Karpas-422 (cell line): ENCODE measurements around the gene CCDC30. TPM values are rescaled to one million over a fixed set of nuclear protein-coding genes. Genes with fewer than 3 reads are reported as not detected.
"Not testable (repeated sequence)": the region's sequence is repeated elsewhere in the genome, so short reads cannot be mapped to it uniquely, and the experiment has no call there.

Experiments
- DNase-seq: peaks from one replicate; pipeline ENCODE4 v3.0.0-alpha.2; 2015
- H2AFZ ChIP-seq: fragments of 200-600 bp; sonication (generic); 2 replicates; pipeline ENCODE4 v1.6.1; 2014; ENCODE audit warnings: antibody characterized with exemption, low read length, mixed read lengths
- H3K27ac ChIP-seq: fragments of 200-600 bp; sonication (generic); 2 replicates; pipeline ENCODE4 v1.5.1; 2014; ENCODE audit warnings: mild to moderate bottlenecking, low read length, moderate library complexity
- H3K27me3 ChIP-seq: fragments of 200-600 bp; sonication (generic); 2 replicates; pipeline ENCODE4 v1.6.1; 2014; ENCODE audit warnings: low read length, mixed read lengths
- H3K36me3 ChIP-seq: fragments of 200-600 bp; sonication (generic); 2 replicates; pipeline ENCODE4 v1.6.1; 2014; ENCODE audit warnings: low read length, mixed read lengths; ENCODE audit not compliant: insufficient read depth
- H3K4me1 ChIP-seq: fragments of 200-600 bp; sonication (generic); 2 replicates; pipeline ENCODE4 v1.6.1; 2014; ENCODE audit warnings: mild to moderate bottlenecking, low read length, mixed read lengths
- H3K4me2 ChIP-seq: fragments of 200-600 bp; sonication (generic); 2 replicates; pipeline ENCODE4 v1.6.1; 2014; ENCODE audit warnings: low read length, low read depth, mild to moderate bottlenecking; ENCODE audit not compliant: poor library complexity, severe bottlenecking
- H3K4me3 ChIP-seq: fragments of 200-600 bp; sonication (generic); 2 replicates; pipeline ENCODE4 v1.5.1; 2014; ENCODE audit warnings: mild to moderate bottlenecking, antibody characterized with exemption, low read length, mixed read lengths
- H3K79me2 ChIP-seq: fragments of 200-600 bp; sonication (generic); 2 replicates; pipeline ENCODE4 v1.6.1; 2014; ENCODE audit warnings: mild to moderate bottlenecking, low read length, mixed read lengths
- H3K9ac ChIP-seq: fragments of 200-600 bp; sonication (generic); 2 replicates; pipeline ENCODE4 v1.6.0; 2014; ENCODE audit warnings: low read length
- H3K9me2 ChIP-seq: fragments of 200-600 bp; sonication (generic), shearing (Covaris generic); replicated peaks from 2 replicates; pipeline ENCODE4 v1.6.0; 2014; ENCODE audit warnings: mild to moderate bottlenecking, low read length, moderate library complexity; ENCODE audit not compliant: insufficient read depth
- H3K9me3 ChIP-seq: fragments of 300-700, 200-600 bp; sonication (generic); 2 replicates; pipeline ENCODE4 v1.6.1; 2014; ENCODE audit warnings: low read length, mixed read lengths
- H4K20me1 ChIP-seq: fragments of 200-600 bp; sonication (generic); 2 replicates; pipeline ENCODE4 v1.6.1; 2014; ENCODE audit warnings: mild to moderate bottlenecking, antibody characterized with exemption, low read length, low read depth; ENCODE audit not compliant: insufficient read depth
- total RNA-seq: library from RNA; depleted of rRNA; stranded (reverse); fragments of >200 nt; shearing (Covaris generic); gene quantifications from 2 replicates; pipeline ENCODE4 v1.2.3, GENCODE V29; 2014; ENCODE audit warnings: low replicate concordance

The CCDC30 gene
- total RNA-seq, 1 experiment from 2014 or later: 2.9 TPM

- Histone ChIP-seq H3K27ac (peak within 1 kb of the TSS; percentile 79), H3K9me3 (no peaks in the 10 kb centered on the region), H3K79me2 (peaks cover 16% of the 10 kb centered on the region), H4K20me1 (no peaks in the 10 kb centered on the region), H3K4me2 (peak within 1 kb of the TSS; percentile 91), H2AFZ (peak within 1 kb of the TSS; percentile 96), H3K4me1 (peaks cover 28% of the 10 kb centered on the region), H3K9me2 (no peaks in the 10 kb centered on the region), H3K4me3 (peak within 1 kb of the TSS; percentile 84), H3K9ac (peak within 1 kb of the TSS; percentile 95), H3K36me3 (peaks cover 26% of the 10 kb centered on the region; the same call in 1 of the 2 replicates), H3K27me3 (no peaks in the 10 kb centered on the region)
- DNase-seq: peak; percentile 96
Observed at GRCh38 chr1:42456010-42456753, 6.9 kb upstream of the CCDC30 start, which contains the start of the genes PPCS and ZMYND12. Gene PPCS (plus strand): TSS chr1:42456543. CDS start chr1:42456566, 23 bp downstream. Gene ZMYND12 (minus strand): TSS chr1:42456022. CDS start chr1:42455997, 25 bp downstream.

GRCh38 chr1:42456754-42457089 is 6.4 kb upstream of the CCDC30 start:
- Histone ChIP-seq H4K20me1 (no peaks in the 10 kb centered on the region), H3K4me2 (peak overlapping the region; percentile 91), H3K9ac (peak overlapping the region; percentile 95), H2AFZ (peak overlapping the region; percentile 35; the same call in 1 of the 2 replicates), H3K79me2 (peaks cover 16% of the 10 kb centered on the region), H3K36me3 (peaks cover 26% of the 10 kb centered on the region; the same call in 1 of the 2 replicates), H3K9me2 (no peaks in the 10 kb centered on the region), H3K27ac (peak overlapping the region; percentile 79), H3K27me3 (no peaks in the 10 kb centered on the region), H3K4me1 (peaks cover 28% of the 10 kb centered on the region), H3K9me3 (no peaks in the 10 kb centered on the region), H3K4me3 (peak overlapping the region; percentile 84)
- peak; percentile 92 for DNase-seq

GRCh38 chr1:42461196-42461595 is 1.9 kb upstream of the CCDC30 start:
- Histone ChIP-seq H2AFZ (no peak overlapping the region), H3K9me2 (no peaks in the 10 kb centered on the region), H3K27ac (no peak overlapping the region), H3K36me3 (peaks cover 26% of the 10 kb centered on the region; the same call in 1 of the 2 replicates), H4K20me1 (no peaks in the 10 kb centered on the region), H3K4me3 (no peak overlapping the region), H3K4me2 (no peak overlapping the region), H3K4me1 (peaks cover 28% of the 10 kb centered on the region), H3K27me3 (no peaks in the 10 kb centered on the region), H3K9me3 (no peaks in the 10 kb centered on the region), H3K79me2 (peaks cover 16% of the 10 kb centered on the region), H3K9ac (no peak overlapping the region)
- DNase-seq: no peak

DNA sequence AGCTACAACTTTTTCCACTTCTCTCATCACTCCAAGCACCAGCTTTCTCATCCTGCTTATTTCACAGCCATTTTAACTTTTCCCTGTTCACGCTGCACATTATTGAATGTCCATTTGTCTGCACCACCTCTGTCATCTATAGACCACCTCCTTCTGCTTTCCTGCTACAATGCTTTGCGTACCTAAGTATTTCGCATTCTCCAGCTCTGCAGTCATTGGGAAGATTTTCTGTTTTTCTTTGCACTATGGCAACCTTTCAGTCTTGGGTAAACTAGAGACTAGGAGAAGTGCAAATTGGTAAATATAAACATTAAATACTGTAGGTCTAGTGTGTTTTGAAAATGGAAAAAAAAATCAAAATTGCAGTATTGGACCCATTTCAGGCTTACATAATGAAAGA is 835 bp downstream of the CCDC30 start:
- Histone ChIP-seq H3K9ac (no peak overlapping the region), H3K9me2 (no peaks in the 10 kb centered on the region), H3K36me3 (peaks cover 15% of the 10 kb centered on the region; the same call in 1 of the 2 replicates), H3K27ac (no peak overlapping the region), H3K4me1 (peaks cover 12% of the 10 kb centered on the region), H3K27me3 (no peaks in the 10 kb centered on the region), H3K9me3 (no peaks in the 10 kb centered on the region), H4K20me1 (no peaks in the 10 kb centered on the region), H3K4me2 (no peak overlapping the region), H3K79me2 (no peaks in the 10 kb centered on the region), H3K4me3 (no peak overlapping the region), H2AFZ (no peak overlapping the region)
- DNase-seq: no peak

DNA sequence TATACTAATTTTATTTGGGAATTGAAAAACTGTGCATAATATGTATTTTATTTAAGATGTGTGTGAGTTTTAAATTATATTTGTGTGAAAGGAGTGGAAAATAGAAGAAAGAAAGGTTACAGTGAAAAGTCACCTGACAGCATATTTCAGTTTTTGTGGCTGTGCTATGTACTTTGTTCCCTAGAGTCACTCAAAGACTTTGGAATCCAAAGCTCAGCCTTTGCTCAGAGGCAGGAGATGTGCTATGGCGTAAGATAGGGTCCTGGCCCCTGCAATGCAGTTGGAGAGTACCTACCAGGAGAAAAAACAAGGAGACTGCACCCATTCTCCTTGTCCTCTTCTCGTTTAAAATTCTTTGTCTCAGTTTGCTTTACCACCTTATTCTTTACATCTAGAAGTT is 2.9 kb downstream of the CCDC30 start:
- H4K20me1 ChIP-seq: no peaks in the 10 kb centered on the region
- no peaks in the 10 kb centered on the region for H3K9me3 ChIP-seq
- H3K4me1 ChIP-seq: peaks cover 17% of the 10 kb centered on the region
- no peak overlapping the region for H2AFZ ChIP-seq
- H3K4me2 ChIP-seq: no peak overlapping the region
- H3K27me3 ChIP-seq: no peaks in the 10 kb centered on the region
- H3K79me2 ChIP-seq: no peaks in the 10 kb centered on the region
- H3K36me3 ChIP-seq: peaks cover under 1% of the 10 kb centered on the region; the same call in 1 of the 2 replicates
- DNase-seq: no peak
- no peak overlapping the region for H3K9ac ChIP-seq
- H3K27ac ChIP-seq: no peak overlapping the region
- H3K4me3 ChIP-seq: no peak overlapping the region
- no peaks in the 10 kb centered on the region for H3K9me2 ChIP-seq

DNA sequence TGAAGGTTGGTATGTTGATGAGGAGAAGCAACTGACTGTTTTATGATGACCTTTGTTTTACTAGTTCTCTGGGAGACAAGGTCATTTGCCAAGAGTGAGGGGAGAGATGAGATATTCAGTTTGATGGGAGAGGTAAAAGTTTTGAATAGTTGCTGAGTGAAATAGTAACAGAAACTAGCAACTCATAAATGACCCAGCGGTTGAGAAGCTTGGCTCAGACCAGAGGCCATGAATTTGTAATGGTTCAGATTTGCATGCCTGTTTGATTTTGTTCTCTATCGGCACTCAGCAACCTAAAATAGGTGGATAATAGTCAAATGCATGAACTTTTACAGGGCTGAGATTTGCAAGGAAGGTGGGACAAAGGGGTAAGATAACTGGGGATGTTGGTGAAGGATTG is 6.6 kb downstream of the CCDC30 start:
- no peak overlapping the region for H3K4me2 ChIP-seq
- H3K27me3 ChIP-seq: no peaks in the 10 kb centered on the region
- H3K4me1 ChIP-seq: peaks cover 7% of the 10 kb centered on the region
- H3K27ac ChIP-seq: no peak overlapping the region
- H3K36me3 ChIP-seq: no peaks in the 10 kb centered on the region
- H4K20me1 ChIP-seq: no peaks in the 10 kb centered on the region
- no peaks in the 10 kb centered on the region for H3K9me3 ChIP-seq
- no peaks in the 10 kb centered on the region for H3K79me2 ChIP-seq
- no peaks in the 10 kb centered on the region for H3K9me2 ChIP-seq
- no peak overlapping the region for H3K9ac ChIP-seq
- no peak overlapping the region for H3K4me3 ChIP-seq
- DNase-seq: no peak
- no peak overlapping the region; the same call in 1 of the 2 replicates for H2AFZ ChIP-seq

GRCh38 chr1:42476605-42477004 is 13.5 kb downstream of the CCDC30 start:
- no peaks in the 10 kb centered on the region for H3K27me3 ChIP-seq
- H3K9ac ChIP-seq: no peak overlapping the region
- no peak overlapping the region for H2AFZ ChIP-seq
- no peak overlapping the region for H3K4me3 ChIP-seq
- no peak for DNase-seq
- H3K9me3 ChIP-seq: no peaks in the 10 kb centered on the region
- no peaks in the 10 kb centered on the region for H3K9me2 ChIP-seq
- no peaks in the 10 kb centered on the region for H3K36me3 ChIP-seq
- H3K4me1 ChIP-seq: no peaks in the 10 kb centered on the region
- H3K79me2 ChIP-seq: no peaks in the 10 kb centered on the region
- no peaks in the 10 kb centered on the region for H4K20me1 ChIP-seq
- no peak overlapping the region for H3K27ac ChIP-seq
- no peak overlapping the region for H3K4me2 ChIP-seq

GRCh38 chr1:42477354-42477753 is 14.3 kb downstream of the CCDC30 start:
- H2AFZ ChIP-seq, H3K79me2 ChIP-seq, H3K9ac ChIP-seq, H4K20me1 ChIP-seq, H3K9me2 ChIP-seq, H3K27ac ChIP-seq, H3K4me2 ChIP-seq, H3K36me3 ChIP-seq, H3K27me3 ChIP-seq, DNase-seq, H3K9me3 ChIP-seq, H3K4me1 ChIP-seq, H3K4me3 ChIP-seq: not testable (repeated sequence)
